ENCODE results near the gene SEC24A. TPM values are rescaled to one million over a fixed set of nuclear protein-coding genes. Genes with fewer than 3 reads are reported as not detected.
A peak's percentile ranks its signal among the peaks of the same experiment; 100 is the strongest.
"Not testable (repeated sequence)": the region's sequence is repeated elsewhere in the genome, so short reads cannot be mapped to it uniquely, and the experiment has no call there.

Gene SEC24A
- 10 to 100 TPM; 12.9 to 14.8 (median 13.8) TPM for total RNA-seq

DNA sequence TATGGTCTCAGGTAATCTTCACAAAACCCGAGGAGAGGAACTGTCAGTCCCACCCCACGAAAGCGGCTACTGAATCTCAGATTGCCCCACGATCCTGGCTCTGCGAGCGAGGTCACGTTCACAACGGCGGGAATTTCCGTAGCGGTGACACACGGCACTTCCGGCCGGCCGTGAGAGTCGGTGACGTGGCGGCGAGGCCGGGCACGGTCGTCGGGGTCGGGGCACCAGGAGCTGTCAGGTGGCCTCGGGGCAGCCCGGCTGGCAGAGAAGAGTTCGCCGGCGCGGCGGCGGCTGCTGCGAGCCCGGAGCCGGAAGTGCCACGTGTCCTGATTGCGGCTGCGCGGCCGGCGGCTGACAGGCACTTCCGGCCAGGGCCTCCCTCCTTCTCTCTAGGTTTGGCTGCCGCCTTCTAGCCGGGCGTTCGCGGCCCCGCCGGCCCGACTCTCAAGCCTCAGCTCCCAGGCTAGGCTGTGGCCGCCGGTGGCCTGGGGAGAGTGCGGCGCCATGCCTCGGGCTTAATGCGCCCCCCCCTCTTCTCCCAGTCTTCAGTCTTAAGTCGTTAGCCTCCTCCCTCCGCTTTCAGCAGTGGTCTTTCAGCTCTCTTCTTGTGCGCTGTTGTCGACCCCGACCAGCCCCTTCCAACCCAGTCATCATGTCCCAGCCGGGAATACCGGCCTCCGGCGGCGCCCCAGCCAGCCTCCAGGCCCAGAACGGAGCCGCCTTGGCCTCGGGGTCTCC lies at the start of gene SEC24A:
Gene SEC24A (plus strand): TSS at position 361 of the 738 bp plus-strand sequence. CDS start 292 bp downstream, at position 653.
- Histone ChIP-seq H3K4me1 (peaks cover 37% of the 10 kb centered on the region), H3K9me3 (no peaks in the 10 kb centered on the region), H3K36me3 (no peaks in the 10 kb centered on the region), H3K4me3 (peak within 1 kb of the TSS; percentile 74), H3K27ac (peak within 1 kb of the TSS; percentile 97), H3K27me3 (no peaks in the 10 kb centered on the region)
- DNase-seq (ENCODE audit: low spot score in 2 of 2) = peak; percentile 91 to 92
- TF ChIP-seq POLR2A (IDR thresholded peaks at IDR 0.05) (peak; percentile 38 to 71), EP300 (IDR thresholded peaks at IDR 0.05) (no peak), POLR2AphosphoS5 (IDR thresholded peaks at IDR 0.05) (peak in 2 of 3 donors; percentile 80 to 92)
- under 1% methylated on average over 26 of the region's 69 CpGs for WGBS

DNA sequence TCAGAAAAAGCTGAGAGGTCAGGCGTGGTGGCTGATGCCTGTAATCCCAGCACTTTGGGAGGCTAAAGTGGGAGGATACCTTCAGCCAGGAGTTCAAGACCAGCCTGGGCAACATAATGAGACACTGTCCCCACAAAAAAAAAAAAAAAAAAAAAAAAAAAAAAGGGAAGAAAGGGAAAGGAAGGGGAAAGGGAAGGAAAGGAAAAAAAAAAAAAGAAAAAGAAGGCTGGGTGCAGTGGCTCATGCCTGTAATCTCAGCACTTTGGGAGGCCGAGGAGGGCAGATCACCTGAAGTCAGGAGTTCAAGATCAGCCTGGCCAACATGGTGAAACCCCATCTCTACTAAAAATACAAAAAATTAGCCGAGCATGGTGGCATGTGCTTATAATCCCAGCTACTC lies 48.8 kb upstream of the SEC24A start:
- H3K36me3 ChIP-seq = peaks cover 23% of the 10 kb centered on the region
- not testable (repeated sequence) for H3K4me1 ChIP-seq; H3K4me3 ChIP-seq; DNase-seq (ENCODE audit: low spot score in 2 of 2); H3K27ac ChIP-seq; H3K9me3 ChIP-seq; H3K27me3 ChIP-seq
- WGBS = 96% methylated on average over 3 of the region's 3 CpGs

- no peak overlapping the region for H3K4me3 ChIP-seq
- H3K36me3 ChIP-seq = peaks cover 30% of the 10 kb centered on the region
- H3K27ac ChIP-seq = no peak overlapping the region
- no peaks in the 10 kb centered on the region for H3K27me3 ChIP-seq
- 80% methylated on average over 3 of the region's 3 CpGs for WGBS
- TF ChIP-seq POLR2AphosphoS5 (IDR thresholded peaks at IDR 0.05) = no peak
- TF ChIP-seq EP300 (IDR thresholded peaks at IDR 0.05) = no peak
- no peak for TF ChIP-seq POLR2A (IDR thresholded peaks at IDR 0.05)
- TF ChIP-seq, protein P1, sequence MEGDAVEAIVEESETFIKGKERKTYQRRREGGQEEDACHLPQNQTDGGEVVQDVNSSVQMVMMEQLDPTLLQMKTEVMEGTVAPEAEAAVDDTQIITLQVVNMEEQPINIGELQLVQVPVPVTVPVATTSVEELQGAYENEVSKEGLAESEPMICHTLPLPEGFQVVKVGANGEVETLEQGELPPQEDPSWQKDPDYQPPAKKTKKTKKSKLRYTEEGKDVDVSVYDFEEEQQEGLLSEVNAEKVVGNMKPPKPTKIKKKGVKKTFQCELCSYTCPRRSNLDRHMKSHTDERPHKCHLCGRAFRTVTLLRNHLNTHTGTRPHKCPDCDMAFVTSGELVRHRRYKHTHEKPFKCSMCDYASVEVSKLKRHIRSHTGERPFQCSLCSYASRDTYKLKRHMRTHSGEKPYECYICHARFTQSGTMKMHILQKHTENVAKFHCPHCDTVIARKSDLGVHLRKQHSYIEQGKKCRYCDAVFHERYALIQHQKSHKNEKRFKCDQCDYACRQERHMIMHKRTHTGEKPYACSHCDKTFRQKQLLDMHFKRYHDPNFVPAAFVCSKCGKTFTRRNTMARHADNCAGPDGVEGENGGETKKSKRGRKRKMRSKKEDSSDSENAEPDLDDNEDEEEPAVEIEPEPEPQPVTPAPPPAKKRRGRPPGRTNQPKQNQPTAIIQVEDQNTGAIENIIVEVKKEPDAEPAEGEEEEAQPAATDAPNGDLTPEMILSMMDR (IDR thresholded peaks at IDR 0.05) = no peak
- no peaks in the 10 kb centered on the region for H3K9me3 ChIP-seq
- H3K4me1 ChIP-seq = no peaks in the 10 kb centered on the region
- no peak for DNase-seq (ENCODE audit: low spot score in 2 of 2)
Measured at GRCh38 chr5:134600600-134600999, 48.0 kb upstream of the SEC24A start.

GRCh38 chr5:134603059-134603458 lies 45.5 kb upstream of the SEC24A start:
- H3K36me3 ChIP-seq = peaks cover 55% of the 10 kb centered on the region
- DNase-seq (ENCODE audit: low spot score in 2 of 2) = no peak
- no peak overlapping the region for H3K4me3 ChIP-seq
- 22% methylated on average over 1 of the region's 1 CpG for WGBS
- no peak overlapping the region for H3K27ac ChIP-seq
- H3K27me3 ChIP-seq = no peaks in the 10 kb centered on the region
- H3K9me3 ChIP-seq = no peaks in the 10 kb centered on the region
- H3K4me1 ChIP-seq = no peaks in the 10 kb centered on the region
- TF ChIP-seq, protein P1 (IDR thresholded peaks at IDR 0.05) = no peak
- no peak for TF ChIP-seq EP300 (IDR thresholded peaks at IDR 0.05)
- no peak for TF ChIP-seq POLR2A (IDR thresholded peaks at IDR 0.05)
- TF ChIP-seq POLR2AphosphoS5 (IDR thresholded peaks at IDR 0.05) = no peak

DNA sequence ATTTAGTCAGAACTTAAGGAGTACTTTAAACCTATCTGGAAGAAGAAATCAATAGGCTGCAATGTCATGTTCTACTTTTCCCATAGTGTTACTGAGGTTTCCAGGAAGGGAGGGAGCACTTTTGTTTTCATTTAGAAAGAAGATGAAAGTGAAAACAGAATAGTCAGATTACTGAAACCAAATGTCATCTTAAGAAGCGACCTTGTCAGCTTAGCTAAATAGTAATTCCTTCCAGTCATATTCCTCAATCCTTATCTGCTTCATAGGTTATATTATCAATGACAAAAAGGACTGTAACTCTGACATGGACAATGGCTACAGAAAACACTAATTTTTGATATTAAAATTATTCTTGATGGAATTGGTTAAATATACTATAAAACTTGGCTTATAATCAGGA lies 43.7 kb upstream of the SEC24A start:
- Histone ChIP-seq H3K4me1 (no peaks in the 10 kb centered on the region), H3K27me3 (no peaks in the 10 kb centered on the region), H3K9me3 (no peaks in the 10 kb centered on the region), H3K4me3 (no peak overlapping the region), H3K27ac (no peak overlapping the region), H3K36me3 (peaks cover 73% of the 10 kb centered on the region)
- 66% methylated on average over 1 of the region's 1 CpG for WGBS
- DNase-seq (ENCODE audit: low spot score in 2 of 2) = no peak
- TF ChIP-seq POLR2A (IDR thresholded peaks at IDR 0.05) (no peak), POLR2AphosphoS5 (IDR thresholded peaks at IDR 0.05) (no peak), EP300 (IDR thresholded peaks at IDR 0.05) (no peak)
- TF ChIP-seq, protein P1 (IDR thresholded peaks at IDR 0.05) = no peak

- Histone ChIP-seq H3K4me1 (no peaks in the 10 kb centered on the region), H3K9me3 (no peaks in the 10 kb centered on the region), H3K27me3 (no peaks in the 10 kb centered on the region), H3K4me3 (no peak overlapping the region), H3K27ac (no peak overlapping the region), H3K36me3 (peaks cover 89% of the 10 kb centered on the region)
- 86% methylated on average over 5 of the region's 5 CpGs for WGBS
- TF ChIP-seq POLR2AphosphoS5 (IDR thresholded peaks at IDR 0.05) = no peak
- no peak for TF ChIP-seq POLR2A (IDR thresholded peaks at IDR 0.05)
- no peak for TF ChIP-seq EP300 (IDR thresholded peaks at IDR 0.05)
- TF ChIP-seq, protein P1 (IDR thresholded peaks at IDR 0.05) = no peak
- DNase-seq (ENCODE audit: low spot score in 2 of 2) = no peak
Measured at GRCh38 chr5:134606726-134607125, 41.9 kb upstream of the SEC24A start.

Data from suprapubic skin (tissue), 4 donors.